Measurements from ENCODE around the gene GABRR2.

GABRR2 gene

GRCh38 chr6:89290401-89291155, 24.5 kb downstream of the GABRR2 start:
- DNase-seq: no peak

GRCh38 chr6:89289710-89290109, 25.4 kb downstream of the GABRR2 start:
- DNase-seq: no peak

DNA sequence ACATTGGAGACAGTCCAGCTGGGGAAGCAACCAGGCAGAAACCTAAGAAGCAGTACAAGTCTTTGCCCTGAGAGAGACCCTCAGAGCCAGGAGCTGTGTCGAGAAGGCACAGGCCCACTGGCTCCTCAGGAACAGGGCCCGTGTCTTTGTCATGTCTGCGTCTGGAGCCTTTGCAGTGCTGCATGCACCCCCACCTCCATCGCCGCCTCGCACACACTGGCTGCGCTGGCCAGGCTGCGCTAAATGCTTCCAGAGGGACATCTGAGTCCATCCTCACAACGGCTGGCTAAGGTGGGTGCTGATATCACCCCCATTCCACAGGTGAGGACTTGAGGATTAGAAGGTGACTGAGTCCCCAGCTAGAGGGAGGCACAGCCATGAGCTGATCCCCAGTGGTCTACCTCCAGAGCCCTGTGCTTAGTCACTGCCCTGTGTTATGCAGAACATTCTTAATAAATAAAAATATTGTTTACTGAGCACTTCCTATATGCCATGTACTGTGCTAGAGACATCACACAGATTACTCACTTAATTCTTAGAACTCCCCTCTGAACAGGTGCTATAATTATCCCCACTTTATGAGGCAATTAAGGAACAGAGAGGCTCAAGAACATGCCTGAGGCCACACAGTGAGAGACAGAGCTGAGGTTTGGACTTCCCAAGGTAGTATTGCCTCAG, 27.6 kb downstream of the GABRR2 start:
- no peak for DNase-seq

GRCh38 chr6:89286516-89286915, 28.6 kb downstream of the GABRR2 start:
- DNase-seq: no peak

GRCh38 chr6:89284963-89285735, 29.9 kb downstream of the GABRR2 start:
- no peak for DNase-seq

GRCh38 chr6:89284081-89284480, 31.0 kb downstream of the GABRR2 start:
- no peak for DNase-seq

DNA sequence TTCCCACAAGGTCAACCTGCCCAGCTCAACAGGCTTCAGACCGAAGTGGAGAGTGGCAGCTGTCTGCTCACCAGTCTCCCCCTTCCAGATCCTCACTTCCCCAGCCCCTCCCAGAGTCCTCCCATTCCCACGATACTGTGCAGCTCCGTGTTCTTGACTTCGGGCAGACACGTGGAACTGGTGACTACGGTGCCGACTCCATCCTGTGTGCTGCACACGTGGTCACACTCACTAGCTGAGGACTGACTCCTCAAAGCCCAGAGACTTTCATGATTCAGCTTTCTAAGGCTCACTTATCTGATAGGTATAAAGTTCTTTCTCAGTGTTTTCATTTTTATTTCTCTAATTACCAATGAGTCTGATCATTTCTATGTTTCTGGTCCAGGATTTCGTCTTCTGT, 32.4 kb downstream of the GABRR2 start:
- DNase-seq: no peak

DNA sequence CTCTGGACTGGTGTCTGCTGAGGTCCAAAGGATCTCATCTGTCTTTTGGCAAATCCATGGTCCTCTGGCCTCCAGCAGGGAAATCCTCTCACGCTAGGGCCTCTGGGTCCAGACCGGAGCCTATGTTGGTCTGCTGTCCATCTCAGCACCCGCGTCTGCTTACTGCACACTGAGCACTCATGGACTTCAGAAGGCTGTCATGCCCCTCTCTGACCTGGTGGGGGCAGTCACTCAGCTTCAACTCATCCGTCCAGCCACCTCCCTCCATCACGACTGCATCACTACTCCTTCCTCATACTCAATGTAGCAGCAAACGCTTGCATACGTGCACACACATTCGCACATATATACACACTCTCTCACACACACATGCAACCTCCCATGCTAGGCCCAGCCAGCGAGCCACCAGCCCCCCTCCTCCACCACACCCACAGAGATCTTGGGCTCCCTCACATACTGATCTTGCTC, 33.3 kb downstream of the GABRR2 start:
- DNase-seq: peak; percentile 28

- DNase-seq: no peak
Observed at GRCh38 chr6:89278956-89279355, 36.1 kb downstream of the GABRR2 start.

DNA sequence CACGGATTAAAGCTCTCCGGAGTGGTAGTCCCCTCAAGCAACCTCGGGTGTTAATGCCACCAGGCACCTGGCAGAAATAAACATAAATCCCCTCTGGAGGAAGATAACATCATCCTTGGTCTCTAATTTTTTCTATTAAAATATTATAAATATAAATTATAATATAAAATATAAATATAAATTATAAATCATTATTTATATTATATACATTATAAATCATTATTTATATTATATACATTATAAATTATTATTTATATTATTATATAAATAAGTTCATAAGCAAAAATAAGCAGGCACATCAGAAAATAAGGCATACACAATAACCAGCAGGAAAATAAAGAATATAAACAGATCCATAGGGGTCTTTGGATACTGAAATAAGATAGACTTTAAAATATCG, 39.2 kb downstream of the GABRR2 start:
- no peak for DNase-seq

- no peak for DNase-seq
Observed at GRCh38 chr6:89273816-89274215, 41.3 kb downstream of the GABRR2 start.

DNA sequence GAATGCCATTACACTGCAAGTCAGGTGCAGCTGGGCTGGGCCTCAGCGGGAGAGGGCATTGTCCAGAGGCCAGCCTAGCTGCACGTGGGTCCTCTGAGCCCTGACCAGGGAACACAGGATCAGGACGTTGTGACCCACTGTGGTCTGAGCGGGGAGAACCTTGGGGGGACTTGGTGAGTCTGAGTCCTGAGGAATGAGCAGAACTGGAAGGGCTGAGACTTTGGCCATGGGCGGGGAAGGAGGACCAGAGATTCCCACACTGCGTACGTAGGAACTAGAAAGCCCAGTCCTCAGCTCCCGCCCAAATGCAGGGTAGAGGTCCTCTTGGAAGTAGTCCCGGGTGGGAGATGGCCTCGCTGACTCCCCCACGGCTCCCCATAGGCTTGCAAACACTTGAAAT, 42.5 kb downstream of the GABRR2 start:
- no peak for DNase-seq

DNA sequence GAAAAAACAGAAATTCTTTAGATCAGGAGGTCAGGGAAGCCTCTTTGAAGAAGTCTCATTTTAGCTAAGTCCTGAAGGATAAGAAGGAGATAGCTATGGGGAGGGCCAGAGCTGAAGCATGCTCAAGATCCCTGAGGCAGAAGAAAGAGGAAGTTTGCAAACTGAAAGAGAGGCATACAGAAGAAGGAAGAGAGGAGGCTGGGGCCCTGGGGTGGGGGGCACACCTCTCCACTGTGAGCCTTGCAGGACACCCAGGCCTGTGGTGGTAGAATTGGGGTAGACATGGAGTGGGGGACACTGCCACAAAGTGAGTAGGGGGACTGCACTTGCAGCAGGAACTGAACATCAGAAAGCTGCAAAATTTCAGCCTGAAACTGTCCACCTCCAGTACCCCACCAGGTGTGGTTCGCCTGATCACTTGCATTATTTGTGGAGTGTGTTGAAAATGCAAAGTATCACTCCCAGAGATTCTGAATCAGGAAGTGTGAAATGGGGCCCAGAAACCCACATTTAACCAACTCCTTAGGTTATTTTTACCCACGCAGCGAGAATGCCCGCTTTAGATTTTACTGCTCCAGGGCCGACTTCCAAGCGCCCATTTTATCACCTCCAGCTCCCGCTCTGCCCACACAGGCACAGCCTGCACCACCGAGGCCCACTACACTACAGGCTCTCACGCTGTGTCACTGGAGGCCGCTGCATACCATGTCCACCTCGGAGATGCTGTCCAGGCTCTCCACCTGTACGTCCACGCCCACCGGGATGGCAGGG, 44.0 kb downstream of the GABRR2 start:
- no peak for DNase-seq

DNA sequence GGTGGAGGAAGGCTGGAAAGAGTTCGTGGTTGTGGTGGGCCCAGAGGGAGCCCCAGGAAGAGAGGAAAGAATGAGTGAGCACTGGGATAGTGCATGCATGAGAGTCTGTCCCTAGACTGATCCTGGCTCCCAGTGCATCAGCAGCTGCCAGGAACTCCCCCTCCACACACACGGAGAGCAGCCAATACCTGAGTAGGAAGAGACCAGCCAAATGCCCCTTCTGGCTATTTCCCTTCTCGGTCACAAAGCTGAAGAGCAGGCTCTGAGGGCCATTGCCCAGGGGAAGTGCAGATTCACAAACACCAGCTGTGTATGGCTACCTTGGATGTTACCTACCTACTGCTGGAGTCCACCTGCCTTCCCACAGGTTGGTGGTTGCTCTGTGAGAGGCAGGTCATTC, 45.1 kb downstream of the GABRR2 start:
- no peak for DNase-seq

DNA sequence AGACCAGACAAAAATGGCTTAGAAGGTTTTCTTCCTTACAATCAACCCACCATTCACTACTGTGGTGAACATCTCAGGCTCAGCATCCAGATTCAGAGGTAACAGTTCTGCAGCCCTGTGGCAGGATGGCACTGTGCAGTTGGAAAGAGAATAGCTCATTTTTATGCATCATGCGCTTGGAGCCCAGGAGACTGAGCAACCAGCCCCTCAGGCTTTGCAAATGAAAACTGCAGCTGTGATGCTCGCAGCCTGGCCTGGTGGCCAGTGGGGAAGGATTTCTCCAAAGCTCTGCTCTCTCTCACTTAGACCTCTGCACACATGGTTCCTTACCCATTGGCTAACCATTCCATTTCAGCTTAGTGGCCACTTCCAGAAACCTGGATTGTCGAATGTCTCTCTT, 45.8 kb downstream of the GABRR2 start:
- DNase-seq: no peak

- no peak for DNase-seq
Observed at GRCh38 chr6:89268776-89269175, 46.3 kb downstream of the GABRR2 start.

DNA sequence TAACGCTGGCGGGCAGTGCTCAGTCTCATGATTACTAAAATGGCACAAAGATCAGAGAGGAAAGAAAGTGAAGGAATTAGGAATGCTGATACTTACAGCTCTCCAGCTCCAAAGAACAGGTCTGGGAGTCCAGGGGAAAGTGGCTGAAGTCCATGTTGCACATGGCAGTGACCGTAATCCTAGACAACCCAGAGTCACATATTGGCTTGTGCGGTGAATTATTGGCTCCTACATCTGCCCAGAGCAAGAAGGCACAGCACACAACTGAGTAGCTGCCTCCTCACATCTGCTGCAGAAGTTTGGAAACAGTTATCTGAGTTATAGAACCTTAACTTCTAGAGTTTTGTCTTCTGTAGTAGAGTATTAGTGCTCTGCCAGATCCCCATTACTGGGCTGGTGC, 47.2 kb downstream of the GABRR2 start:
- no peak for DNase-seq

- no peak for DNase-seq
Observed at GRCh38 chr6:89264296-89264695, 50.8 kb downstream of the GABRR2 start.

- DNase-seq: peak; percentile 4
Observed at GRCh38 chr6:89260832-89261231, 54.3 kb downstream of the GABRR2 start.

DNA sequence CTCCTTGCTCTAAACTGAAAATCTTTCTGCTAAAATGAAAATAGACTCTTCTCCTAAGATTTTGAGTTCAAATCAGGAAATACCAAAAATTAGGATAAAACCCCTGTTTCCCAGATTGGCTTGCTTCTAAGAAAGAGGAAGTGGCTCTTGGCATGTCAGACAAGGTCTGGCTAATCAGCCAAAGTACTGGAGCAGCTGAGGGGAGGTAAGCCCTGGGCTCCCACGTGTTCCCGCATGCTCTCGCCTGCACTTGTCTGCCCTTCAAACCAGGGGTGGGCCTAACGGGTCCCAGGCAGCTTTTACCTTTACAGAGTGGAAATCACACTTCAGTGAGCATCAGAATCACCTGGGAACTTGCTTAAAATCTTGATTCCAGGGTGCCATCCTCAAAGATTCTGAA, 54.8 kb downstream of the GABRR2 start:
- DNase-seq: no peak

DNA sequence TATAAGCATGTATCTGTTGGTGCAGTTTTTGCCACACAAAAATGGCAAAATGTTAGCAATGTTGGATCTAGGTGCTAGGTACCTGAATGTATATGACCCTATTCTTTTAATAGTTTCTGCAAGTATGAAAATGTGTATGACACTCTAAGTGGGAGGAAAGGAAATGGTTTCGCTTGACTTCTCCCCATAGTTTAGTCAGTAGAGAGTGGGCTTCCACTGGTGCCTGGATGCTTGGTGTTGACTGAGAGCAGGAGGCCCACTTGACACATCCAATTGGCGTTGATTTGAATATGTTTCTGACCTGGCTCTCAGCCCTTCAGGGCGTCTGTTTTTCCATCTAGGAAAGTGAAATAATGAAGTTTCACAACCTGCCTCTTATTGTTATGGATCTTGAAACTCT, 56.2 kb downstream of the GABRR2 start:
- DNase-seq: no peak

GRCh38 chr6:89257781-89258180, 57.3 kb downstream of the GABRR2 start:
- DNase-seq: no peak

DNA sequence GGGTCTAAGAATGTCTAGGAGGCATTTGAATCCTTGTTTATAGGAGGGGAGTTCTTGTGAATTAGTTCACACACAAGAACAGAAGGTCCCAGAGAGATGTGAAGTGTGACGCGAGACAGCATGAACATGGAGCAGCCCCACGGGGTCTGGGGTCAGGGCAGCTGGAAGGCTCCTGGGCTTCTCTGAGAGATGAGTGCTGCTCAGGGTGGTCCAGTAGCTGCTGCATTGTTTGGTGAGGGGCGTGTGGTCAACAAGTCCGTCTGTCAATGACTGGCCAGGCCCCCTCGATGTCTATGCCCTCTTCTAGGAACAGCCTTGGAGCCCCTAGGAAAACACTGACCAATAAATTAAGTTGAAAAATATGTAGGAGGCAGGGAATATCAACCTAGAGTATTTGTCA, 57.8 kb downstream of the GABRR2 start:
- DNase-seq: no peak
